GM12878 (cell line): ENCODE measurements around the gene PANK1. TPM values are rescaled to one million over a fixed set of nuclear protein-coding genes. Genes with fewer than 3 reads are reported as not detected.

Source experiments
- ATAC-seq: fragments of 200-7000 bp; cut with Tn5 transposase; 3 replicates; pipeline ENCODE4 v1.9.1; 2020; ENCODE audit warnings: mild to moderate bottlenecking, moderate library complexity
- BruUV-seq: library from RNA; stranded (reverse); fragments of 400-500 nt; replicated peaks from 2 replicates; lab custom pipeline; 2021; lab: Mats Ljungman, UMichigan
- CTCF ChIA-PET: fragments of 300-600 bp; sonication (Branson Sonifier 250); formaldehyde crosslinking; extraction: SDS; loops from one replicate; lab custom pipeline; 2021; ENCODE audit warnings: inconsistent platforms; lab: Yijun Ruan, JAX
- POLR2A ChIA-PET: fragments of 350-600 bp; formaldehyde crosslinking; extraction: SDS; loops from one replicate; lab custom pipeline; 2021; ENCODE audit warnings: inconsistent platforms; lab: Charles Lee
- RAD21 ChIA-PET: fragments of 300-600 bp; sonication (Branson Sonifier 250); formaldehyde crosslinking; loops from one replicate; lab custom pipeline; 2023; ENCODE audit warnings: antibody characterized with exemption; ENCODE audit not compliant: unreplicated experiment; lab: Charles Lee
- SMC1A ChIA-PET: fragments of 300-600 bp; sonication (Branson Sonifier 250); formaldehyde crosslinking; loops from one replicate; lab custom pipeline; 2023; ENCODE audit not compliant: unreplicated experiment, uncharacterized antibody; lab: Charles Lee
- DNase-seq: peaks from one replicate; pipeline ENCODE4 v3.0.0-alpha.2; 2011; ENCODE audit warnings: low read depth, low spot score
- FAIRE-seq: peaks from 3 replicates; lab custom pipeline; 2011; peaks lifted over from hg19 to GRCh38; lab: Jason Lieb, UNC
- H2AFZ ChIP-seq: 2 replicates; pipeline ENCODE4 v1.6.0; 2011; ENCODE audit warnings: low read depth, low read length, control low read depth; ENCODE audit not compliant: control insufficient read depth
- H3K27ac ChIP-seq: 2 replicates; pipeline ENCODE4 v1.5.1; 2011; ENCODE audit warnings: control low read depth; ENCODE audit not compliant: control insufficient read depth, insufficient read depth
- H3K27me3 ChIP-seq, 2 experiments: replicated peaks in 1 of 2; 2 replicates each; pipeline versions ENCODE4 v1.6.0 to v1.6.1; 2011; ENCODE audit warnings: low read length in 1 of 2; ENCODE audit not compliant: control insufficient read depth in 2 of 2, insufficient read depth in 2 of 2
- H3K36me3 ChIP-seq, 2 experiments: 2 replicates each; pipeline ENCODE4 v1.5.1; 2011; ENCODE audit warnings: low read length in 1 of 2; ENCODE audit not compliant: control insufficient read depth in 2 of 2, insufficient read depth in 2 of 2
- H3K4me1 ChIP-seq: 2 replicates; pipeline ENCODE4 v1.6.1; 2011; ENCODE audit warnings: mild to moderate bottlenecking, low read length, moderate library complexity, mixed read lengths; ENCODE audit not compliant: control insufficient read depth, insufficient read depth
- H3K4me2 ChIP-seq: 2 replicates; pipeline ENCODE4 v1.6.0; 2011; ENCODE audit warnings: control low read depth; ENCODE audit not compliant: control insufficient read depth, insufficient read depth
- H3K4me3 ChIP-seq: fragments of 200-600 bp; sonication (generic); 2 replicates; pipeline ENCODE4 v1.5.1; 2016
- H3K79me2 ChIP-seq: 2 replicates; pipeline ENCODE4 v1.6.0; 2011; ENCODE audit warnings: low read length; ENCODE audit not compliant: control insufficient read depth, insufficient read depth
- H3K9ac ChIP-seq: 2 replicates; pipeline ENCODE4 v1.8.0; 2011; ENCODE audit warnings: low read length, control low read depth, mixed read lengths; ENCODE audit not compliant: control insufficient read depth, insufficient read depth
- H3K9me3 ChIP-seq: replicated peaks from 3 replicates; pipeline ENCODE4 v1.5.1; 2011; ENCODE audit warnings: mild to moderate bottlenecking, low read length; ENCODE audit not compliant: control insufficient read depth, insufficient read depth
- H4K20me1 ChIP-seq: 2 replicates; pipeline ENCODE4 v1.6.0; 2011; ENCODE audit not compliant: control insufficient read depth, insufficient read depth
- IKZF1 ChIP-seq: fragments of 450-650 bp; conservative IDR thresholded peaks from 2 replicates; pipeline ENCODE4 v1.6.1; 2017; ENCODE audit warnings: antibody characterized with exemption, mild to moderate bottlenecking
- MXI1 ChIP-seq: fragments of 150-350 bp; IDR thresholded peaks from 2 replicates; pipeline ENCODE4 v1.6.1; 2011; ENCODE audit warnings: low read depth, mild to moderate bottlenecking, inconsistent platforms, low read length, improper control_type of control experiment
- SREBF2 ChIP-seq: IDR thresholded peaks from 2 replicates; pipeline ENCODE4 v1.6.1; 2012; ENCODE audit warnings: mild to moderate bottlenecking, low read length
- STAT1 ChIP-seq: fragments of 450-650 bp; conservative IDR thresholded peaks from 2 replicates; pipeline ENCODE4 v1.6.1; 2014; ENCODE audit warnings: antibody characterized with exemption, mild to moderate bottlenecking
- SUZ12 ChIP-seq: fragments of 200-600 bp; sonication (generic); IDR thresholded peaks from one replicate; pipeline ENCODE4 v1.6.1; 2018; ENCODE audit warnings: antibody characterized with exemption, mild to moderate bottlenecking; ENCODE audit not compliant: unreplicated experiment
- TCF7 ChIP-seq: IDR thresholded peaks from 2 replicates; pipeline ENCODE4 v1.6.1; 2014; ENCODE audit warnings: antibody characterized with exemption, borderline replicate concordance
- ZNF622 ChIP-seq: fragments of 450-650 bp; IDR thresholded peaks from 2 replicates; pipeline ENCODE4 v1.6.1; 2017; ENCODE audit warnings: mild to moderate bottlenecking, inconsistent platforms
- ZNF687 ChIP-seq: fragments of 450-650 bp; IDR thresholded peaks from 2 replicates; pipeline ENCODE4 v1.6.1; 2017; ENCODE audit warnings: mild to moderate bottlenecking, moderate library complexity
- WGBS: methylation state at CpG from one replicate; pipeline ENCODE4 v1.1.6; 2016; ENCODE audit warnings: low lambda C conversion rate; ENCODE audit not compliant: insufficient replicate concordance, insufficient coverage; ENCODE audit errors: missing lambda C conversion rate; 5-methylcytosine and 5-hydroxymethylcytosine counted together
- in situ Hi-C: fragments of 300-500 bp; cut with MboI; formaldehyde crosslinking; loops from 9 replicates; pipeline ENCODE4 v1.14.3; 2018; ENCODE audit warnings: mixed read lengths
- intact Hi-C: fragments of 100-400 bp; cut with micrococcal nuclease; formaldehyde crosslinking; loops from one replicate; pipeline ENCODE4 v1.14.2; 2022; ENCODE audit not compliant: unreplicated experiment
- polyA plus RNA-seq, 11 experiments: library from polyadenylated mRNA; depleted of rRNA in 4 of 11; unstranded in 6 of 11; stranded (reverse) in 5 of 11; fragments of >200 nt; fragmentation: Nextera tagmentation in 4 of 11; fragmentation: Illumina TruSeq in 1 of 11; extraction: Ambion mirVana in 4 of 11; extraction: Trizol in 1 of 11; gene quantifications; 1 replicate in 1 of 11; 2 replicates in 10 of 11; pipeline versions ENCODE4 v1.2.1 to v1.2.3, GENCODE V29; 2011 to 2016; ENCODE audit warnings: inconsistent platforms in 2 of 11, missing spikeins in 2 of 11, low read depth in 1 of 11
- total RNA-seq, 4 experiments: library from RNA; depleted of rRNA in 3 of 4; stranded (reverse); fragments of >200 nt in 3 of 4; fragmentation: Illumina TruSeq in 1 of 4; extraction: Trizol in 1 of 4; gene quantifications; 2 replicates each; pipeline versions ENCODE4 v1.2.1 to v1.2.3, GENCODE V29; 2013 to 2021
- TF ChIP-seq, protein P1 (sequence below): fragments of 450-650 bp; IDR thresholded peaks from 2 replicates; pipeline ENCODE4 v1.6.1; 2016; ENCODE audit warnings: mild to moderate bottlenecking

Gene PANK1
- total and polyA plus RNA-seq, 10 of the 15 experiments (the other 5 are each of a cell fraction or from before 2014, with no cell fraction given), result 1.9 to 10.6 (median 5.8) TPM

DNA sequence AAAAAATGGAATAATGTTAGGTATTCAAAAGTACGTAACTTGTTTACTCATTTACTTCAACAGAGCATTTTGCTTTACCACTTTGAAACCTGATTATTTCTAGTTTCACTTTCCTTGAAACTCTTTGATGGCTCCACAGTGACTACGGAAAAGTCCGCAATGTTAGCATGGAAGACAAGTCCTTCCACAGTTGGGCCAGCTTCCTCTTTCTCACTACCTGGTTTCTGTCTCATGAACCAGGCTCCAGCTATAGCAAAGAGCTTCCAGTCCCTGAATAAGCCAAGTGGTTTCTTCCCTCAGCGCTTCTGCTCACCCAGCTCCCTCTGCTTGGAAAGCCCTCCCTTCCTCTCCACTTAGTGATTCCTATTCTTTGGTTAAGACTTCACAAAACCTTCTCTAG is 64.8 kb downstream of the PANK1 start (continued):
- TF ChIP-seq, protein P1, sequence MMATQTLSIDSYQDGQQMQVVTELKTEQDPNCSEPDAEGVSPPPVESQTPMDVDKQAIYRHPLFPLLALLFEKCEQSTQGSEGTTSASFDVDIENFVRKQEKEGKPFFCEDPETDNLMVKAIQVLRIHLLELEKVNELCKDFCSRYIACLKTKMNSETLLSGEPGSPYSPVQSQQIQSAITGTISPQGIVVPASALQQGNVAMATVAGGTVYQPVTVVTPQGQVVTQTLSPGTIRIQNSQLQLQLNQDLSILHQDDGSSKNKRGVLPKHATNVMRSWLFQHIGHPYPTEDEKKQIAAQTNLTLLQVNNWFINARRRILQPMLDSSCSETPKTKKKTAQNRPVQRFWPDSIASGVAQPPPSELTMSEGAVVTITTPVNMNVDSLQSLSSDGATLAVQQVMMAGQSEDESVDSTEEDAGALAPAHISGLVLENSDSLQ, result no peak
- no peak for TF ChIP-seq SREBF2
- no peak for TF ChIP-seq MXI1
- no peak for TF ChIP-seq TCF7
- TF ChIP-seq ZNF687, result no peak

DNA sequence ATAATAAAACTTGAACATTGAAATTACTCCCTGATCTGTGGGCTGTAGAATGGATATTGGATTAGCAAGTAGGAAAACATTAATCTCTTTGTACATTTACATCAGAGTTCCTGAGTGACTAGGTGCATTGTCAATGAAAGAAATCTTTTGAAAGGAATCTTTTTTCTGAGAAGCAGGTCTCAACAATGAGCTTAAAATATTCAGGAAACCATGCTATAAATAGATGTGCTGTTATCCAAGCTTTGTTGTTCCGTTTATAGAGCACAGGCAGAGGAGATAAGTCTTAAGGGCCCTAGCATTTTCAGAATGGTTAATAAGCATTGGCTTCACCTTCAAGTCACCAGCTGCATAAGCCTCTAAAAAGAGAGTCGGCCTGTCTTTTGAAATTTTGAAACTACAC is 68.3 kb downstream of the PANK1 start:
- DNase-seq (no peak), ATAC-seq (no peak), FAIRE-seq (no peak)
- TF ChIP-seq STAT1 (no peak), IKZF1 (no peak), SUZ12 (no peak), ZNF622 (no peak)
- TF ChIP-seq, protein P1, result no peak
- no peaks in the 10 kb centered on the region for H3K4me1 ChIP-seq
- no peak overlapping the region for H3K4me3 ChIP-seq
- ChIA-PET POLR2A (no interaction called here), RAD21 (no interaction called here), CTCF (interaction anchor here (1.0 to 1.4 kb wide), 2 partner anchors 12 to 207 kb away, joined by 3 read pairs; no protein-coding TSS in a partner anchor), SMC1A (interaction anchor here (1.0 kb wide), 1 partner anchor 333 kb away, joined by 3 read pairs; no protein-coding TSS in a partner anchor)
- H2AFZ ChIP-seq, result no peak overlapping the region
- WGBS, result 93% methylated on average over 2 of the region's 2 CpGs
- no TSS peak for BruUV-seq
- no peaks in the 10 kb centered on the region; a peak in 1 of 4 replicates for H3K36me3 ChIP-seq
- no peak overlapping the region for H3K4me2 ChIP-seq
- intact Hi-C loops, result no loop called here
- no peaks in the 10 kb centered on the region for H3K79me2 ChIP-seq
- H4K20me1 ChIP-seq, result no peaks in the 10 kb centered on the region
- no peaks in the 10 kb centered on the region for H3K9me3 ChIP-seq
- no peaks in the 10 kb centered on the region for H3K27me3 ChIP-seq
- no peak overlapping the region for H3K27ac ChIP-seq
- no peak overlapping the region for H3K9ac ChIP-seq
- in situ Hi-C loops, result no loop called here
